Measurements from ENCODE around the gene ABHD6. TPM values are rescaled to one million over a fixed set of nuclear protein-coding genes. Genes with fewer than 3 reads are reported as not detected.

ABHD6 gene
- total RNA-seq, 1 donor from 2014 or later, result 4.9 TPM

DNA sequence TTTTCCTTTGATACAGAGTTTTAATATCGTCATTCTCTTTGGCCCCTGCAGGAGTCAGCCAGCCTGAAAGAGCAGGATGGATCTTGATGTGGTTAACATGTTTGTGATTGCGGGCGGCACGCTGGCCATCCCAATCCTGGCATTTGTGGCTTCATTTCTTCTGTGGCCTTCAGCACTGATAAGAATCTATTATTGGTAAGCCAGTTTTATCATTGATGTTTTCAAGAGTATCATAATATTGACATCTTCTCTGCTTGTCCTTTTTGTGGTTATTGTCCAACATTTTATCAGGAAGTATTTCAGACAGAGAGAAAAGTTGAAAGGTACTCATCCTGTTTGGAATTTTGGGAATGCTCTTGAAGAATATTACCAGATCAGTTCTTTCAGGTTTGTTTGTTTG is 18.9 kb downstream of the ABHD6 start:
- no peaks in the 10 kb centered on the region for H3K27me3 Mint-ChIP-seq (ENCODE audit: low read depth)
- no peak overlapping the region for H3K4me3 Mint-ChIP-seq
- H3K9me3 Mint-ChIP-seq, result no peaks in the 10 kb centered on the region
- no peak for DNase-seq (ENCODE audit: low spot score in 2 of 2, unreplicated experiment in 2 of 2)
- no peak for TF ChIP-seq CTCF (IDR thresholded peaks at IDR 0.05; ENCODE audit: unreplicated experiment)
- no peak overlapping the region for H3K27ac Mint-ChIP-seq
- H3K4me1 Mint-ChIP-seq, result peaks cover 3% of the 10 kb centered on the region
- peaks cover 2% of the 10 kb centered on the region for H3K36me3 Mint-ChIP-seq

GRCh38 chr3:58258392-58259055 is 20.9 kb downstream of the ABHD6 start:
- no peak for DNase-seq (ENCODE audit: low spot score in 2 of 2, unreplicated experiment in 2 of 2)
- Mint-ChIP-seq H3K4me3 (no peak overlapping the region), H3K9me3 (no peaks in the 10 kb centered on the region), H3K27ac (no peak overlapping the region), H3K36me3 (peaks cover 2% of the 10 kb centered on the region), H3K27me3 (ENCODE audit: low read depth) (no peaks in the 10 kb centered on the region), H3K4me1 (no peaks in the 10 kb centered on the region)
- no peak for TF ChIP-seq CTCF (IDR thresholded peaks at IDR 0.05; ENCODE audit: unreplicated experiment)

GRCh38 chr3:58260261-58260731 is 22.7 kb downstream of the ABHD6 start:
- Mint-ChIP-seq H3K27ac (no peak overlapping the region), H3K9me3 (no peaks in the 10 kb centered on the region), H3K27me3 (ENCODE audit: low read depth) (no peaks in the 10 kb centered on the region), H3K36me3 (peaks cover 2% of the 10 kb centered on the region), H3K4me3 (no peak overlapping the region), H3K4me1 (no peaks in the 10 kb centered on the region)
- DNase-seq (ENCODE audit: low spot score in 2 of 2, unreplicated experiment in 2 of 2), result no peak
- no peak for TF ChIP-seq CTCF (IDR thresholded peaks at IDR 0.05; ENCODE audit: unreplicated experiment)

- no peaks in the 10 kb centered on the region for H3K4me1 Mint-ChIP-seq
- no peaks in the 10 kb centered on the region for H3K9me3 Mint-ChIP-seq
- H3K36me3 Mint-ChIP-seq, result peaks cover 2% of the 10 kb centered on the region
- no peaks in the 10 kb centered on the region for H3K27me3 Mint-ChIP-seq (ENCODE audit: low read depth)
- no peak overlapping the region for H3K4me3 Mint-ChIP-seq
- no peak for TF ChIP-seq CTCF (IDR thresholded peaks at IDR 0.05; ENCODE audit: unreplicated experiment)
- DNase-seq (ENCODE audit: low spot score in 2 of 2, unreplicated experiment in 2 of 2), result no peak
- no peak overlapping the region for H3K27ac Mint-ChIP-seq
Measured at GRCh38 chr3:58260733-58261132, 23.1 kb downstream of the ABHD6 start.

- Mint-ChIP-seq H3K36me3 (peaks cover 1% of the 10 kb centered on the region), H3K4me1 (no peaks in the 10 kb centered on the region), H3K27me3 (ENCODE audit: low read depth) (no peaks in the 10 kb centered on the region), H3K9me3 (no peaks in the 10 kb centered on the region), H3K4me3 (no peak overlapping the region), H3K27ac (no peak overlapping the region)
- no peak for TF ChIP-seq CTCF (IDR thresholded peaks at IDR 0.05; ENCODE audit: unreplicated experiment)
- no peak for DNase-seq (ENCODE audit: low spot score in 2 of 2, unreplicated experiment in 2 of 2)
Measured at GRCh38 chr3:58261954-58262666, 24.5 kb downstream of the ABHD6 start.

Measured in mesothelial cell of epicardium (in vitro differentiated cells).